EH (cell line): ENCODE results near the gene KLHDC8B.
A peak's percentile ranks its signal among the peaks of the same experiment; 100 is the strongest.
"Not testable (repeated sequence)": the region's sequence is repeated elsewhere in the genome, so short reads cannot be mapped to it uniquely, and the experiment has no call there.

Source experiments
- DNase-seq: peaks from one replicate; pipeline ENCODE4 v3.0.0-alpha.2; 2015; ENCODE audit warnings: low read depth

Gene KLHDC8B

DNA sequence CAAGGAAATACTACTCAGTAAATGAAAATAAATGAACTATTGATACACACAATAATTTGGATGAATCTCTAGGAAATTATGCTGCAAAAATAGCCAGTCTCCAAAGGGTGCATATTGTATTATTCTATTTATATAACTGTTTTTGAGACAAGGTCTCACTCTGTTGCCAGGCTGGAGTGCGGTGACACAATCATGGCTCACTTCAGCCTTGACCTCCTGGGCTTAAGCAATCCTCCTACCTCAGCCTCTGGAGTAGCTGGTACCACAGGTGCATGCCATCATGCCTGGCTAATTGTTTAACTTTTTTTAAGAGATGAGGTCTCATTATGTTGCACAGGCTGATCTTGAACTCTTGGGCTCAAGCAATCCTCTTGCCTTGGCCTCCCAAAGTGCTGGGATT lies 12.5 kb downstream of the KLHDC8B start:
- no peak for DNase-seq

- no peak for DNase-seq
Observed at GRCh38 chr3:49191741-49192140, 20.3 kb downstream of the KLHDC8B start.

- DNase-seq: no peak
Observed at GRCh38 chr3:49198161-49198560, 26.8 kb downstream of the KLHDC8B start.

- no peak for DNase-seq
Observed at GRCh38 chr3:49198611-49199230, 27.3 kb downstream of the KLHDC8B start.

DNA sequence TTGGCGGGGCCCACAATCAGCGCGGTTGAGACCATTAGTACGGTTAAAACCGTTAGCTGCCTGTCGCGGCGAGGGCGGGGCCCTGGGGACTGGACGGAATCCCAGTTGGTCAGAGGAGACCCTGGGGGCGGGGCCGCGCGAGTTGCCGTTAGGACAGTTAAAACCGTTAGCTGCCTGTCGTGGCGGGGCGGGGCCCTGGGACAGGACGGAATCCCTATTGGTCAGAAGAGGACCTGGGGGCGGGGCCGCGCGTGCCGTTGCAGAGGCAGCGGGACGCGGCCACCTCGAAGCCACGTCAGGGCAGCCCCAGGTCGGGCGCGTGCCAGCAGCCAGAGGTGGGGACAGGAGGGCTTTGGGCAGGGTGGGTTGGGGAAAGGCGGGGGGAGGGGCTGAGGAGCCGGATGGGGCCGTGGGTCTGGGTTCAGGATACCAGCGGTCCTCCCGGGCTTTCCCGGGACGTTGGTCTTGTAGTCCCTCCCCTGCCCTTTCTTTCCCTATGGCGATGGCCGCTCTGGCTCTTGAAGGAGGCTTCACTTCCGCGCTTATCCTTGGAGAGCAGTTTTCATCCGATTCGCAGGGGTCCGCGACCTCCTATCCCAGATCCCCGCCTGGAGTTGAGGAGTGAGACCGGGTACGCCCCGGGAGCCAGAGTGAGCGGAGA lies 28.0 kb downstream of the KLHDC8B start:
- DNase-seq: peak; percentile 19

GRCh38 chr3:49199900-49200281 lies 28.5 kb downstream of the KLHDC8B start:
- no peak for DNase-seq

DNA sequence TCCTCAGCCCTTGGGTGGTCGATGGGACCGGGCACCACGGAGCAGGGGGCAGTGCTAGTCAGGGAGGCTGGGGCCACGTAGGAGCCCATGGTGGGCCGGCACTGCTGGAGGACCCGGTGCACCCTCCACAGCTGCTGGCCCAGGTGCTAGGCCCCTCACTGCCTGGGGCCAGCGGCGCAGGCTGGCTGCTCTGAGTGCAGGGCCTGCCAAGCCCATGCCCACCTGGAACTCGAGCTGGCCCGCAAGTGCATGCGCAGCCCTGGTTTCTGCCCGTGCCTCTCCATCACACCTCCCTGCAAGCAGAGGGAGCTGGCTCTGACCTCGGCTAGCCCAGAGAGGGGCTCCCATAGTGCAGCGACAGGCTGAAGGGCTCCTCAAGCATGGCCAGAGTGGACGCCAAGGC lies 42.1 kb downstream of the KLHDC8B start:
- DNase-seq: no peak

DNA sequence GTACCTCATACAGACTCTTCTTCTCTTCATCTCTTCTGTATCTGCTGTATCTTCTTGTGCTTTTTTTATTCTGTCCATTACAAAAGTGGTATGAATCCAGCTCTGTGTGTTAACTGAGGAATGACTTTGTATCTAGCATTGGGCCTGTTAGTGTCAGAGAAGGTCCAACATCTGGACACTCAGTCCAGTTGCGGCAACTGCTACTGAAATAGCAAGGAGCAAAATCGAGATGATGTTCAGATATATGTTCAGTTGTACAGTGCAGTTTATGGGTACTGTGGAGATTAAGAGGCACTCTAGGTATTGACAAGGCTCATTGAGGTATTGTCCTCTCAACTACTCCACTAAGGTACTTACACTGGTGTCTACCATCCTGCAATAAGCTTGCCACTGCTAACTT lies 42.6 kb downstream of the KLHDC8B start:
- no peak for DNase-seq

GRCh38 chr3:49216687-49217086 lies 45.3 kb downstream of the KLHDC8B start:
- not testable (repeated sequence) for DNase-seq

- DNase-seq: not testable (repeated sequence)
Observed at GRCh38 chr3:49217108-49217507, 45.7 kb downstream of the KLHDC8B start.

- DNase-seq: no peak
Observed at GRCh38 chr3:49217688-49218470, 46.5 kb downstream of the KLHDC8B start.

DNA sequence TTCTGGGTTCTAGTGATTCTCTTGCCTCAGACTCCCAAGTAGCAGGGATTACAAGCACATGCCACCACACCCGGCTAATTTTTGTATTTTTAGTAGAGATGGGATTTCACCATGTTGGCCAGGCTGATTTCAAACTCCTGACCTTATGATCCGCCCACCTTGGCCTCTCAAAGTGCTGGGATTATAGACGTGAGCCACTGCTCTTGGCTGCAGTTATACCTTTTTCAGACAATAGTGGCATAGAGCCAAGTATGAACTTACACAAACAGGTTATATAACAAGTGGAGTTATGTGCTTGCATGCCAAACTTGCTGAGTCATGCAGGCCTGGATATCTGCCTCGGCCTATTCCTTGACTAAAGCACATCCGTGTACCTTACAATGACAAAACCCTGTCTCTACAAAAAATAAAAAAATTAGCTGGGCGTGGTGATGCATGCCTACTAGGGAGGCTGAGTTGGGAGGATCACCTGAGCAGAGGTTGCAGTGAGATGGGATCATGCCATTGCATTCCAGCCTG lies 47.1 kb downstream of the KLHDC8B start:
- DNase-seq: peak; percentile 88

GRCh38 chr3:49219132-49219531 lies 47.7 kb downstream of the KLHDC8B start:
- no peak for DNase-seq

DNA sequence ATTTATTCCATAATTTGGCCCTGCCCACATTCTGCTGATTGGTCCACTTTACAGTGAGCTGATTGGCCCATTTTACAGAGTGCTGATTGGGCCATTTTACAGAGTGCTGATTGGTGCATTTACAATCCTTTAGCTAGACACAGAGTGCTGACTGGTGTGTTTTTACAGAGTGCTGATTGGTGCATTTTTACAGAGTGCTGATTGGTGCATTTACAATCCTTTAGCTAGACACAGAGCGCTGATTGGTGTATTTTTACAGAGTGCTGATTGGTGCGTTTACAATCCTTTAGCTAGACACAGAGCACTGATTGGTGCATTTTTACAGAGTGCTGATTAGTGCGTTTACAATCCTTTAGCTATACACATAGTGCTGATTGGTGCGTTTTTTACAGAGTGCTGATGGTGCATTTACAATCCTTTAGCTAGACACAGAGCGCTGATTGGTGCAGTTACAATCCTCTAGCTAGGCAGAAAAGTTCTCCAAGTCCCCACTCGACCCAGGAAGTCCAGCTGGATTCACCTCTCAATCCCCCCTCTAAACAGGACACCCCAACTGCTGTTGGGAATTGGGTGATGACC lies 49.7 kb downstream of the KLHDC8B start:
- not testable (repeated sequence) for DNase-seq

DNA sequence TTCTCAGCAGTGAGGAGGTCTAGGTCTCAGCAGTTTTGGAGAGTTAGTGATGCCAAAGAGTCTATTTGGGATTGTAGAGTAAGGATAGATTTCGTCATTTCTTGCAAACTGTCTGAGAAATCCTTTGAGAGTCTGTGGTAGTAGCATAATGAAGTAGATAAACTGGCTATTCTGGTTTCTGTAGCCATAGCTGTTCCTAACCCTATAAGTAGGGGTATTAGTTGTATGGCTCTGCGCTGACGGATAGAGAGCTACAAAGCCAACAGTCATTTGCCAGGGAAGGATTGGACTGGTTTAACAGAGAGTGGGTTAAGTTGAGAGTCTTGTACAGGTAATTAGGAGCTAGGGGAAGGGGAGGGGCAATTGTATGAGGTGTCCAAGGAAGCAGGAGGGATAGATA lies 50.6 kb downstream of the KLHDC8B start:
- no peak for DNase-seq
